ENCODE measurements around the gene FKBP15. TPM values are rescaled to one million over a fixed set of nuclear protein-coding genes. Genes with fewer than 3 reads are reported as not detected.
"Not testable (repeated sequence)": the region's sequence is repeated elsewhere in the genome, so short reads cannot be mapped to it uniquely, and the experiment has no call there.

FKBP15 gene
- total and polyA plus RNA-seq, 2 of the 8 experiments (the other 6 are each of a cell fraction or from before 2014, with no cell fraction given): 9.9 to 13.8 TPM

- FAIRE-seq: not testable (repeated sequence)
These were observed 14.7 kb upstream of the FKBP15 start for GRCh38 chr9:113235701-113236255.

More at GRCh38 chr9:113235701-113236255, 14.7 kb upstream of the FKBP15 start:
- H3K27me3 ChIP-seq (replicated peaks in 1 of 4; ENCODE audit: control insufficient read depth in 3 of 4, extremely low read depth in 1 of 4, insufficient read depth in 3 of 4, low read length in 3 of 4); H3K23ac ChIP-seq (ENCODE audit: insufficient read length); H3K27ac ChIP-seq (ENCODE audit: low read depth, low read length); H3K36me3 ChIP-seq (ENCODE audit: control insufficient read depth in 2 of 4, insufficient read depth in 4 of 4, low read length in 3 of 4); H3K4me2 ChIP-seq (ENCODE audit: insufficient read depth in 1 of 2, low read depth in 2 of 2, low read length in 2 of 2); H3K4ac ChIP-seq (replicated peaks; ENCODE audit: insufficient read length, low read depth, low read length); H2AFZ ChIP-seq (ENCODE audit: low read length); H3K23me2 ChIP-seq (ENCODE audit: low read depth, low read length); H3K9me3 ChIP-seq (ENCODE audit: insufficient read depth in 2 of 2, low read depth in 1 of 2, low read length in 1 of 2); H3K56ac ChIP-seq (replicated peaks; ENCODE audit: insufficient read length, low read depth, low read length); H3K18ac ChIP-seq (ENCODE audit: extremely low read depth, low read length); DNase-seq (ENCODE audit: low read depth in 1 of 2, low spot score in 2 of 2); H3K79me2 ChIP-seq (ENCODE audit: control insufficient read depth in 1 of 2, insufficient read depth in 2 of 2, low read length in 2 of 2); H3K14ac ChIP-seq (ENCODE audit: insufficient read length); H4K8ac ChIP-seq (ENCODE audit: extremely low read depth, insufficient read depth, low read length); H3K79me1 ChIP-seq (ENCODE audit: low read depth, low read length); H2BK5ac ChIP-seq (ENCODE audit: low read depth, low read length); H4K91ac ChIP-seq (replicated peaks; ENCODE audit: insufficient read length, low read length); H2BK12ac ChIP-seq (ENCODE audit: low read depth, low read length); H2AK5ac ChIP-seq (ENCODE audit: low read depth, low read length); H2BK120ac ChIP-seq (replicated peaks; ENCODE audit: low read depth, low read length); H3K4me1 ChIP-seq (replicated peaks in 1 of 4; ENCODE audit: control insufficient read depth in 3 of 4, insufficient read depth in 4 of 4, low read length in 3 of 4); H4K20me1 ChIP-seq (replicated peaks in 1 of 2; ENCODE audit: control insufficient read depth in 1 of 2, insufficient read depth in 2 of 2, low read length in 2 of 2); H3K9ac ChIP-seq (replicated peaks in 1 of 4; ENCODE audit: extremely low read depth in 1 of 4, low read depth in 3 of 4, low read length in 3 of 4); H3K4me3 ChIP-seq (ENCODE audit: extremely low read depth in 1 of 4, insufficient read depth in 2 of 4, low read depth in 3 of 4, low read length in 4 of 4); H2BK15ac ChIP-seq (ENCODE audit: low read length); POLR2A ChIA-PET (ENCODE audit: partially characterized antibody); H2BK20ac ChIP-seq (ENCODE audit: low read length); CTCF ChIA-PET (ENCODE audit: partially characterized antibody); H4K5ac ChIP-seq (ENCODE audit: insufficient read length, low read depth, low read length): not testable (repeated sequence)
- 87% methylated on average over 10 of the region's 10 CpGs; no CpG with 5 or more reads in 1 of the 2 experiments for WGBS, 2 experiments (ENCODE audit: extremely low coverage in 1 of 2, insufficient coverage in 1 of 2, insufficient read length in 1 of 2, insufficient replicate concordance in 2 of 2, low coverage in 1 of 2, low lambda C conversion rate in 2 of 2, missing lambda C conversion rate in 1 of 2)

Data from H1 (cell line).